Ovary (tissue), 3 donors: Measurements from ENCODE around the gene TTC21A.

Experiments
- CTCF ChIP-seq, 3 donors: fragments of 450-650 bp in 2 of 3; fragments of 200-600 bp in 1 of 3; IDR thresholded peaks; one replicate each; pipeline versions ENCODE4 v1.5.1 to v1.8.0; 2016 to 2022; ENCODE audit warnings: antibody characterized with exemption in 3 of 3, mild to moderate bottlenecking in 1 of 3
- POLR2A ChIP-seq: fragments of 450-650 bp; IDR thresholded peaks from one replicate; pipeline ENCODE4 v1.6.1; 2017; ENCODE audit warnings: antibody characterized with exemption, mild to moderate bottlenecking, moderate library complexity
- donor health status: DM: no; HTN: no; CAD: no.

GRCh38 chr3:39118931-39119660 is 11.6 kb downstream of the TTC21A start:
- TF ChIP-seq CTCF (IDR thresholded peaks at IDR 0.05) = no peak
- no peak for TF ChIP-seq POLR2A
